Measurements from ENCODE around the gene RAB6D. TPM values are rescaled to one million over a fixed set of nuclear protein-coding genes. Genes with fewer than 3 reads are reported as not detected.
"Not testable (repeated sequence)": the region's sequence is repeated elsewhere in the genome, so short reads cannot be mapped to it uniquely, and the experiment has no call there.

RAB6D gene
- total and polyA plus RNA-seq, 9 of the 15 experiments (the other 6 are each of a cell fraction or from before 2014, with no cell fraction given) = 0.01 to 0.04 (median 0.03) TPM; not detected in 5

DNA sequence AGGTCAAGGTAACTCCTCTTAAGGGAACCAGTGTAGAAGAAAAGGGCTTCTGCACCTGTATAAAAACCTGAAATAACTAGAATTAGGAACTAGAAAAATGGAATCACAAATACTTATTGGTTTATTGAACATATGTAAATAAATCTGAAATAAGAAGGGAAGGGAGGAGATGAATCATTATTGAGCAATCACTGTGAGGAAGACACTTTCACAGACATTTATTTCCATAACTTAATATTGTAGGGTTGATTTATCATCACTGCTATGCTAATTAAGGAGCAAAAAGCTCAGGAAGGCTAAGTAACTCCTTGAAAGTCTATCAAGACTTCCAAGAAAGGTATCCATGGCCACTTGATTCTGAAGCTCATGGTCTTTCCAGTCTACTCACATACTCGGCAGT is 24.7 kb downstream of the RAB6D start:
- POLR2A ChIA-PET; H3K9me1 ChIP-seq (ENCODE audit: control insufficient read depth, insufficient read depth, low read length); ATAC-seq; intact Hi-C loops (cut with micrococcal nuclease); BruUV-seq (replicated peaks); CTCF ChIA-PET (ENCODE audit: low intra/inter-chr PET ratio); DNase-seq (ENCODE audit: extremely low read depth in 1 of 4, low spot score in 3 of 4); H3K79me2 ChIP-seq (ENCODE audit: control insufficient read depth, insufficient read depth, low read length); FAIRE-seq; H3K36me3 ChIP-seq (ENCODE audit: control insufficient read depth, insufficient read depth, low read length); in situ Hi-C loops (cut with MboI); H3K27ac ChIP-seq (ENCODE audit: extremely low read depth, low read depth, low read length); H3K27me3 ChIP-seq (ENCODE audit: control insufficient read depth in 2 of 2, insufficient read depth in 2 of 2, low read length in 2 of 2); H4K20me1 ChIP-seq (replicated peaks; ENCODE audit: control insufficient read depth, insufficient read depth, low read length); H3K9ac ChIP-seq (ENCODE audit: insufficient read depth in 1 of 2, low read depth in 2 of 2, low read length in 2 of 2); H3K4me3 ChIP-seq; H3K4me1 ChIP-seq (replicated peaks in 1 of 2; ENCODE audit: control insufficient read depth in 2 of 2, insufficient read depth in 2 of 2, low read length in 2 of 2); H3K9me3 ChIP-seq (replicated peaks; ENCODE audit: control insufficient read depth, insufficient read depth, low read depth, low read length); H2AFZ ChIP-seq (ENCODE audit: low read depth, low read length); H3K4me2 ChIP-seq (ENCODE audit: insufficient read depth, low read length); TF ChIP-seq CEBPG (CRISPR knock-in tag; IDR thresholded peaks at IDR 0.05): not testable (repeated sequence)
- WGBS (ENCODE audit: insufficient coverage, low coverage, missing lambda C conversion rate) = 0% methylated on average over 1 of the region's 1 CpG
- peak in 1 of 2 experiments; percentile 49; a peak in 2 of 4 replicates for TF ChIP-seq CEBPG (tag; conservative IDR thresholded peaks at IDR 0.05 in 1 of 2, IDR thresholded peaks at IDR 0.05 in 1 of 2)

GRCh38 chr2:131335319-131335718 is 28.6 kb downstream of the RAB6D start:
- FAIRE-seq; CTCF ChIA-PET (ENCODE audit: low intra/inter-chr PET ratio); H3K9ac ChIP-seq (ENCODE audit: insufficient read depth in 1 of 2, low read depth in 2 of 2, low read length in 2 of 2); H2AFZ ChIP-seq (ENCODE audit: low read depth, low read length); H4K20me1 ChIP-seq (replicated peaks; ENCODE audit: control insufficient read depth, insufficient read depth, low read length); H3K4me3 ChIP-seq; H3K79me2 ChIP-seq (ENCODE audit: control insufficient read depth, insufficient read depth, low read length); H3K27ac ChIP-seq (ENCODE audit: extremely low read depth, low read depth, low read length); H3K27me3 ChIP-seq (ENCODE audit: control insufficient read depth in 2 of 2, insufficient read depth in 2 of 2, low read length in 2 of 2); H3K9me1 ChIP-seq (ENCODE audit: control insufficient read depth, insufficient read depth, low read length); POLR2A ChIA-PET; H3K36me3 ChIP-seq (ENCODE audit: control insufficient read depth, insufficient read depth, low read length); H3K4me2 ChIP-seq (ENCODE audit: insufficient read depth, low read length); in situ Hi-C loops (cut with MboI); BruUV-seq (replicated peaks); H3K9me3 ChIP-seq (replicated peaks; ENCODE audit: control insufficient read depth, insufficient read depth, low read depth, low read length); H3K4me1 ChIP-seq (replicated peaks in 1 of 2; ENCODE audit: control insufficient read depth in 2 of 2, insufficient read depth in 2 of 2, low read length in 2 of 2): not testable (repeated sequence)
- TF ChIP-seq, protein P1, sequence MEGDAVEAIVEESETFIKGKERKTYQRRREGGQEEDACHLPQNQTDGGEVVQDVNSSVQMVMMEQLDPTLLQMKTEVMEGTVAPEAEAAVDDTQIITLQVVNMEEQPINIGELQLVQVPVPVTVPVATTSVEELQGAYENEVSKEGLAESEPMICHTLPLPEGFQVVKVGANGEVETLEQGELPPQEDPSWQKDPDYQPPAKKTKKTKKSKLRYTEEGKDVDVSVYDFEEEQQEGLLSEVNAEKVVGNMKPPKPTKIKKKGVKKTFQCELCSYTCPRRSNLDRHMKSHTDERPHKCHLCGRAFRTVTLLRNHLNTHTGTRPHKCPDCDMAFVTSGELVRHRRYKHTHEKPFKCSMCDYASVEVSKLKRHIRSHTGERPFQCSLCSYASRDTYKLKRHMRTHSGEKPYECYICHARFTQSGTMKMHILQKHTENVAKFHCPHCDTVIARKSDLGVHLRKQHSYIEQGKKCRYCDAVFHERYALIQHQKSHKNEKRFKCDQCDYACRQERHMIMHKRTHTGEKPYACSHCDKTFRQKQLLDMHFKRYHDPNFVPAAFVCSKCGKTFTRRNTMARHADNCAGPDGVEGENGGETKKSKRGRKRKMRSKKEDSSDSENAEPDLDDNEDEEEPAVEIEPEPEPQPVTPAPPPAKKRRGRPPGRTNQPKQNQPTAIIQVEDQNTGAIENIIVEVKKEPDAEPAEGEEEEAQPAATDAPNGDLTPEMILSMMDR (IDR thresholded peaks at IDR 0.05 in 2 of 3, conservative IDR thresholded peaks at IDR 0.05 in 1 of 3; ENCODE audit: insufficient read depth in 2 of 3, low read depth in 1 of 3, low read length in 3 of 3) = peak; percentile 29 to 36 (median 32); a peak in 4 of 6 replicates
- TF ChIP-seq RAD21 (CRISPR knock-in tag; conservative IDR thresholded peaks at IDR 0.05 in 1 of 2, IDR thresholded peaks at IDR 0.05 in 1 of 2) = peak; percentile 8 to 66; a peak in 2 of 4 replicates
- 4% methylated on average over 6 of the region's 6 CpGs for WGBS (ENCODE audit: insufficient coverage, low coverage, missing lambda C conversion rate)
- peak in 1 of 4 experiments; percentile 49 for DNase-seq (ENCODE audit: extremely low read depth in 1 of 4, low spot score in 3 of 4)
- intact Hi-C loops (cut with micrococcal nuclease) = loop anchor here (1.0 to 2.0 kb wide), 3 partner anchors 59 to 1003 kb away; no protein-coding TSS in a partner anchor
- ATAC-seq = peak; percentile 74

All from K562 (cell line).